ENCODE data around the gene SDHAF2.
A peak's percentile ranks its signal among the peaks of the same experiment; 100 is the strongest.

SDHAF2 gene

DNA sequence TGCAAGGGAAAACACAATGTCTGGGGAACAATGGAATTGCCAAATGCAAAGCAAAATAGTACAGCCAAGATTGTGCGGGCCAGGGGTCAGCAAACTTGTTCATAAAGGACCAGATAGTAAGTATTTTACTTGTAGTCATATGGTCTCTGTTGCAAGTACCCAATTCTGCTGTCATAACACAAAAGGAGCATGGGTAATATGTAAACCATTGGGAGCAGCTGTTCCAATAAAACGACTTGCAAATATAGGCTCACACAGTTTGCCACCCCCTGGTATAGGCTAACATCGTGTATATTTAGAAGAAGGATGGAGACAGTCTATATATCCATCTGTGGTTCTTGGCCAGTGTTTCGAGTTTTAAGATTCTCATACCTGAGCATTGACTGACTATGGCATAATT lies 15.6 kb downstream of the SDHAF2 start:
- TF ChIP-seq ISL1 (CRISPR knock-in tag; IDR thresholded peaks at IDR 0.05) = no peak
- no peak for TF ChIP-seq ESRRG (CRISPR knock-in tag; IDR thresholded peaks at IDR 0.05)
- TF ChIP-seq, protein P1, sequence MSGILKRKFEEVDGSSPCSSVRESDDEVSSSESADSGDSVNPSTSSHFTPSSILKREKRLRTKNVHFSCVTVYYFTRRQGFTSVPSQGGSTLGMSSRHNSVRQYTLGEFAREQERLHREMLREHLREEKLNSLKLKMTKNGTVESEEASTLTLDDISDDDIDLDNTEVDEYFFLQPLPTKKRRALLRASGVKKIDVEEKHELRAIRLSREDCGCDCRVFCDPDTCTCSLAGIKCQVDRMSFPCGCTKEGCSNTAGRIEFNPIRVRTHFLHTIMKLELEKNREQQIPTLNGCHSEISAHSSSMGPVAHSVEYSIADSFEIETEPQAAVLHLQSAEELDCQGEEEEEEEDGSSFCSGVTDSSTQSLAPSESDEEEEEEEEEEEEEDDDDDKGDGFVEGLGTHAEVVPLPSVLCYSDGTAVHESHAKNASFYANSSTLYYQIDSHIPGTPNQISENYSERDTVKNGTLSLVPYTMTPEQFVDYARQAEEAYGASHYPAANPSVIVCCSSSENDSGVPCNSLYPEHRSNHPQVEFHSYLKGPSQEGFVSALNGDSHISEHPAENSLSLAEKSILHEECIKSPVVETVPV (CRISPR knock-in tag; IDR thresholded peaks at IDR 0.05) = no peak
- TF ChIP-seq GLIS3 (CRISPR knock-in tag; IDR thresholded peaks at IDR 0.05) = no peak
- no peak for TF ChIP-seq ZNF70 (CRISPR knock-in tag; IDR thresholded peaks at IDR 0.05)
- no peak for TF ChIP-seq TCF4 (CRISPR knock-in tag; IDR thresholded peaks at IDR 0.05; ENCODE audit: borderline replicate concordance)
- TF ChIP-seq RARB (CRISPR knock-in tag; IDR thresholded peaks at IDR 0.05) = no peak
- TF ChIP-seq, protein P2, sequence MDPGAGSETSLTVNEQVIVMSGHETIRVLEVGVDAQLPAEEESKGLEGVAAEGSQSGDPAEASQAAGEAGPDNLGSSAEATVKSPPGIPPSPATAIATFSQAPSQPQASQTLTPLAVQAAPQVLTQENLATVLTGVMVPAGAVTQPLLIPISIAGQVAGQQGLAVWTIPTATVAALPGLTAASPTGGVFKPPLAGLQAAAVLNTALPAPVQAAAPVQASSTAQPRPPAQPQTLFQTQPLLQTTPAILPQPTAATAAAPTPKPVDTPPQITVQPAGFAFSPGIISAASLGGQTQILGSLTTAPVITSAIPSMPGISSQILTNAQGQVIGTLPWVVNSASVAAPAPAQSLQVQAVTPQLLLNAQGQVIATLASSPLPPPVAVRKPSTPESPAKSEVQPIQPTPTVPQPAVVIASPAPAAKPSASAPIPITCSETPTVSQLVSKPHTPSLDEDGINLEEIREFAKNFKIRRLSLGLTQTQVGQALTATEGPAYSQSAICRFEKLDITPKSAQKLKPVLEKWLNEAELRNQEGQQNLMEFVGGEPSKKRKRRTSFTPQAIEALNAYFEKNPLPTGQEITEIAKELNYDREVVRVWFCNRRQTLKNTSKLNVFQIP (CRISPR knock-in tag; IDR thresholded peaks at IDR 0.05; ENCODE audit: borderline replicate concordance, low read depth) = no peak
- TF ChIP-seq ZNF8 (CRISPR knock-in tag; IDR thresholded peaks at IDR 0.05) = no peak
- TF ChIP-seq, protein P3, sequence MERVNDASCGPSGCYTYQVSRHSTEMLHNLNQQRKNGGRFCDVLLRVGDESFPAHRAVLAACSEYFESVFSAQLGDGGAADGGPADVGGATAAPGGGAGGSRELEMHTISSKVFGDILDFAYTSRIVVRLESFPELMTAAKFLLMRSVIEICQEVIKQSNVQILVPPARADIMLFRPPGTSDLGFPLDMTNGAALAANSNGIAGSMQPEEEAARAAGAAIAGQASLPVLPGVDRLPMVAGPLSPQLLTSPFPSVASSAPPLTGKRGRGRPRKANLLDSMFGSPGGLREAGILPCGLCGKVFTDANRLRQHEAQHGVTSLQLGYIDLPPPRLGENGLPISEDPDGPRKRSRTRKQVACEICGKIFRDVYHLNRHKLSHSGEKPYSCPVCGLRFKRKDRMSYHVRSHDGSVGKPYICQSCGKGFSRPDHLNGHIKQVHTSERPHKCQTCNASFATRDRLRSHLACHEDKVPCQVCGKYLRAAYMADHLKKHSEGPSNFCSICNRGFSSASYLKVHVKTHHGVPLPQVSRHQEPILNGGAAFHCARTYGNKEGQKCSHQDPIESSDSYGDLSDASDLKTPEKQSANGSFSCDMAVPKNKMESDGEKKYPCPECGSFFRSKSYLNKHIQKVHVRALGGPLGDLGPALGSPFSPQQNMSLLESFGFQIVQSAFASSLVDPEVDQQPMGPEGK (CRISPR knock-in tag; IDR thresholded peaks at IDR 0.05; ENCODE audit: borderline replicate concordance) = no peak
- TF ChIP-seq, protein P4, sequence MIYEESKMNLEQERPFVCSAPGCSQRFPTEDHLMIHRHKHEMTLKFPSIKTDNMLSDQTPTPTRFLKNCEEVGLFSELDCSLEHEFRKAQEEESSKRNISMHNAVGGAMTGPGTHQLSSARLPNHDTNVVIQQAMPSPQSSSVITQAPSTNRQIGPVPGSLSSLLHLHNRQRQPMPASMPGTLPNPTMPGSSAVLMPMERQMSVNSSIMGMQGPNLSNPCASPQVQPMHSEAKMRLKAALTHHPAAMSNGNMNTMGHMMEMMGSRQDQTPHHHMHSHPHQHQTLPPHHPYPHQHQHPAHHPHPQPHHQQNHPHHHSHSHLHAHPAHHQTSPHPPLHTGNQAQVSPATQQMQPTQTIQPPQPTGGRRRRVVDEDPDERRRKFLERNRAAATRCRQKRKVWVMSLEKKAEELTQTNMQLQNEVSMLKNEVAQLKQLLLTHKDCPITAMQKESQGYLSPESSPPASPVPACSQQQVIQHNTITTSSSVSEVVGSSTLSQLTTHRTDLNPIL (CRISPR knock-in tag; IDR thresholded peaks at IDR 0.05; ENCODE audit: low read depth) = no peak
- TF ChIP-seq PPARA (CRISPR knock-in tag; IDR thresholded peaks at IDR 0.05; ENCODE audit: borderline replicate concordance) = no peak
- TF ChIP-seq CSDC2 (CRISPR knock-in tag; IDR thresholded peaks at IDR 0.05) = no peak
- no peak for TF ChIP-seq ZFP30 (CRISPR knock-in tag; IDR thresholded peaks at IDR 0.05)
- ATAC-seq = no peak

DNA sequence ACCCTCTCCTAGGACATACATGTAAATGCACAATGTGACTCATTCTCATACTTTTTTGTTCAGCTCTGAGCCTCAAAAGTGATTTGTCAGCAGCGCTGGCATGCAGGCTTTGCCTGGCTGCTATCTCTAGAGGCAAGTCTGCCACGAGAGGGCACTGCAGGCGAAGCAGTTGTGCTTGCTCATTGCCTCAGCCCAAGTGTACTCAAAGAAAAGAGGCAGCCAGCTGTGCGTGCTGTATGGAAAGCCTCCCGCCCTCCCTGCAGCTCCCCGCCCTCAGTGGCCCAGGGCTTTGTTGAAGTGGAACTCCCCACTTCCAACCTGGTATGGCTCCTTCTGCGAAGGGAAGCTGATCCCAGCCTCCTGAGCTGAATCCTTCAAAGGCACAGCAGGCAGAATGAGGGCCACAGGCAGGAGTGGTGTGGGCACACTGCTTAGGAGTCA lies 16.3 kb downstream of the SDHAF2 start:
- peak; percentile 99 for ATAC-seq

More for the DNA sequence above, 16.3 kb downstream of the SDHAF2 start:
- TF ChIP-seq OSR1 (CRISPR knock-in tag; IDR thresholded peaks at IDR 0.05) (no peak), ARNTL (CRISPR knock-in tag; IDR thresholded peaks at IDR 0.05; ENCODE audit: borderline replicate concordance, low read depth) (no peak), SNAI2 (CRISPR knock-in tag; IDR thresholded peaks at IDR 0.05) (no peak), RARB (CRISPR knock-in tag; IDR thresholded peaks at IDR 0.05) (no peak), ZNF8 (CRISPR knock-in tag; IDR thresholded peaks at IDR 0.05) (no peak), GLIS3 (CRISPR knock-in tag; IDR thresholded peaks at IDR 0.05) (no peak), TOX (CRISPR knock-in tag; IDR thresholded peaks at IDR 0.05; ENCODE audit: borderline replicate concordance) (no peak), CSDC2 (CRISPR knock-in tag; IDR thresholded peaks at IDR 0.05) (no peak)
- TF ChIP-seq, protein P5, sequence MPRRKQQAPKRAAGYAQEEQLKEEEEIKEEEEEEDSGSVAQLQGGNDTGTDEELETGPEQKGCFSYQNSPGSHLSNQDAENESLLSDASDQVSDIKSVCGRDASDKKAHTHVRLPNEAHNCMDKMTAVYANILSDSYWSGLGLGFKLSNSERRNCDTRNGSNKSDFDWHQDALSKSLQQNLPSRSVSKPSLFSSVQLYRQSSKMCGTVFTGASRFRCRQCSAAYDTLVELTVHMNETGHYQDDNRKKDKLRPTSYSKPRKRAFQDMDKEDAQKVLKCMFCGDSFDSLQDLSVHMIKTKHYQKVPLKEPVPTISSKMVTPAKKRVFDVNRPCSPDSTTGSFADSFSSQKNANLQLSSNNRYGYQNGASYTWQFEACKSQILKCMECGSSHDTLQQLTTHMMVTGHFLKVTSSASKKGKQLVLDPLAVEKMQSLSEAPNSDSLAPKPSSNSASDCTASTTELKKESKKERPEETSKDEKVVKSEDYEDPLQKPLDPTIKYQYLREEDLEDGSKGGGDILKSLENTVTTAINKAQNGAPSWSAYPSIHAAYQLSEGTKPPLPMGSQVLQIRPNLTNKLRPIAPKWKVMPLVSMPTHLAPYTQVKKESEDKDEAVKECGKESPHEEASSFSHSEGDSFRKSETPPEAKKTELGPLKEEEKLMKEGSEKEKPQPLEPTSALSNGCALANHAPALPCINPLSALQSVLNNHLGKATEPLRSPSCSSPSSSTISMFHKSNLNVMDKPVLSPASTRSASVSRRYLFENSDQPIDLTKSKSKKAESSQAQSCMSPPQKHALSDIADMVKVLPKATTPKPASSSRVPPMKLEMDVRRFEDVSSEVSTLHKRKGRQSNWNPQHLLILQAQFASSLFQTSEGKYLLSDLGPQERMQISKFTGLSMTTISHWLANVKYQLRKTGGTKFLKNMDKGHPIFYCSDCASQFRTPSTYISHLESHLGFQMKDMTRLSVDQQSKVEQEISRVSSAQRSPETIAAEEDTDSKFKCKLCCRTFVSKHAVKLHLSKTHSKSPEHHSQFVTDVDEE (CRISPR knock-in tag; IDR thresholded peaks at IDR 0.05) = no peak
- TF ChIP-seq, protein P4 (CRISPR knock-in tag; IDR thresholded peaks at IDR 0.05; ENCODE audit: low read depth) = no peak
- TF ChIP-seq, protein P1 (CRISPR knock-in tag; IDR thresholded peaks at IDR 0.05) = no peak

Measured in SK-N-SH treated with all-trans-retinoic acid at 6 μM for 48 hours (cell line).